HG03060 (cell line): Measurements from ENCODE around the gene PCDH1.
"Not testable (repeated sequence)": the region's sequence is repeated elsewhere in the genome, so short reads cannot be mapped to it uniquely, and the experiment has no call there.

Experiments
- ATAC-seq: cut with Tn5 transposase; IDR thresholded peaks from one replicate; pipeline ENCODE4 v1.9.1; 2021; ENCODE audit warnings: low read depth, moderate number of reproducible peaks; ENCODE audit not compliant: unreplicated experiment

The PCDH1 gene

DNA sequence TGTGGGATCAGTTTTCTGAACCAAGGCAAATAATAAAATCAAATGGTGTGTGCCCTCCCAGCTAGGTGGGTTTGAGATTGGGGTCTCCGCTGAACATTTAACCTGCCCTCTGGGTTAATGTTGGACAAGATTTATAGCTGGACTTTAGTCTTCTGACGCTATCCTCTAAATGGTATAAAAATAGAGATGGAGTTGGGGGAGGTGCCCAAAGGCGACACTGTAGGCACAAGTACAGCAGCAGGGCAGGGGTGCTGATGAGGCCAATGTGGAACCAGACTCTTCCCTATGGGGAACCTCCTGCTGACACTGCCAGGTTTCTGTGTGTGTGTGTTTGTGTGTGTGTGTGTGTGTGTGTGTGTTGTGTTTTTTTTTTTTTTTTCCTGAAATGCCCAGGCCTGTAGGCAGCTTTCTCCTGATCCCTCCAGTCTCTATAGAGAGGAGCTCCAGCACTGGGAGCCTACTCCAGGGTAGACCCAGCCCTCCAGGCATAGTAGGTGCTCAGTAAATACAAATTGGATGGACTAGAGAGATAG is 37.9 kb downstream of the PCDH1 start:
- no peak for ATAC-seq

DNA sequence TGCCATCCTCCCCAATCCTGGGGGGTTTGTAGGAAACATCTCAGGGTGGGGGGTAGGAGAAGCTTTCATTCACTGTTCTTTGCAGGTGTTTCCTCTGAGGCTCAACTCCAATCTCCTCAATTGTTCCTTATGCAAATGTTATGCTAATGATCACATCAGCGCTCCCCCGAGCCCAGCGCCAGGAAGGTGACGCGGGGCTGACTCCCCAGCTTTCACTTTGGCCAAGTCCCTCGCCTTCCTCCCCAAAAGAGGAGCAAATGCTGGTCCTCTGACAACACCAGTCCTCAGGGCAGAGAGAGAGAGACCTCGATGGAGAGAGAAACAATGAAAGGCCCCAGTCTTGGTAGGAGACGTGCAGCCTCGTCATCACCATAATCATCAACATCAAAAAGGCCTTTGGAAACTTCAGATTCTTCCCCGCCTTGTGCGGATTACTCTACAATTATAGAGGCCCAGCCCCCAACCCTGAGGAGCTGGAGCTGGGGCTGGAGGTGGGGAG is 39.1 kb downstream of the PCDH1 start:
- no peak for ATAC-seq

DNA sequence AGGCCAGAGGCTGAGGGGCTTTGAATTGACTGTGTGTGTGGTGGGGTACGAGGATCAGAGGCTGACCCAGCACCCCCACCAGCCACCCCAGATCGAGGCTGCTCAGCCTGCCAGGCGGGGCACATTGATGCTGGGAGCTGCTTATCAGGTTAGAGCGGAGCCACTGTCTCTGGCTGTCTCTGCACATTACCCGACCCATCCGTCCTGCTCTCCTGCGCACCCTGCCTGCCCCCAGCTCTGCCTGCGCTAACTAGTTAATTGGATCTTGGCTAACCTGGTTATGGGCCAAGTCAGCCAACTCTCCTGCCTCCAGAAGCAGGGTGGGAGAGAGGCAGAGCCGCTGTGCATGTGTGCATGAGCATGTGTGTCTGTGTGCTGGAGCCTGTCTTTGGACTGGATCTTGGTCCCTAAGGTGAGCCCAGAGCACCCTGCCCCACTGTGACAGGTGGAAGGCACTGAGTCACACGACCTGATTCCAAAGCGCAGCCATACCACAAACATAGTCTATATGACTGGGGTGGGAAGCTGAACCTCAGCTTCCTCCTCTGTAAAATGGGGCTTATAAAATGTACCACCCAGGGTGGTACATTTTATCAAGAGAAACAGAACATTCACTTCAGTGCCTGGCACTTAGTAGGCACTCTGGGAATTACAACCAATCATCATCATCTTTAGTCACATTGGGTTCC is 39.7 kb downstream of the PCDH1 start:
- ATAC-seq, result no peak

DNA sequence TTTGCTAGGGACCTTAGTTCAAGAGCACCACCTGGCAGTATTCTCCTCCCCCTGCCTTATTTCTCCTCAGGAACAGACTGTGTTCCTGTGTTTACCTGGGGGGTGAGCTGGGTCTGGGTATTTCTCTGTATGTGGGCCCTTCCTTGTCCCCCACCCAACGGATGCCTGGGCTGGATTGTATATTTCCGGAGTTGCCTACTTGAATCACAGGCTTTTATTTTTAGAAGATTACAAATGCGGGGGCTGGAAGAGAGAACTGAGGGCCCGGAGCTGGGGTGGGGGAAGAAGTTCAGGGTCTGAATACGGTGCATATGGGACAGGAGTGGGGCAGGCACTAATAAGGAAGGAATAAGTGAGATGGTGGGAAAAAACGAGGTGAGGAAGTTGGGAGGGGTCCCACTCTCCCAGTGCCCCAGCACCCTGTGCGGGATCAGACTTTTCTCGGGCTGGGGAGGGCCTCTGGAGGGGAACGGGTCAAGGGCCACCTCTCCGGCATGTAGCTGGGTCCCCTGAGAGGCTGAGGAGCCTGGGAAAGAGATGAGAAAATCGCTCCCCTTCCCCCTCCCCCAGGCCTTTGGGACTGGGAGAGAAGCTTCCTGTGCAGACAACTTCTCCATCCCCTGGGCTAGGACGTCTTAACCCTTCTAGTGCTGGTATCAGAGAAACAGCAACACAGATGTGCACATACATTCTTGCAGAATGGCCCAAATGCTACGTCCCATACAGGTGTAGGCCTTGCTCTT is 42.1 kb downstream of the PCDH1 start:
- no peak for ATAC-seq

DNA sequence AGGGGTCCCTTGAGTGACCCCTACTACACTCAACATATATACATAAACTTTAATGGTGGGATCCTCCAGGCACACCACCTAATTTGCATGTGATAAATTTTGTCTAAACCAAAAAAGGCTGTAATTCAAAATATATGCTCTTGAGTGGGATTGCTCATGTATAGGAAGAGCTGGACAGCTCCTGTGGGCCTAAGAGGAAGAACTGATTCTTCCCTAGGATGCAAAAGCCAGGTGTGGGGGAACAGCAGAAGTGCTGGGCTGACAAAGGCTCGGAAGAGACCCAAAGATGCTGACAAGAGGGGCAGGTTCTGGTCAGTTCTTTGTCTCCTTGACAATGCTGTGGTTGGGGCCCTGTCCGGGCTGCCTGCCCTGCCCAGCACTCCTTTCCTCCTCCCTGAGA is 43.9 kb downstream of the PCDH1 start:
- ATAC-seq, result no peak

DNA sequence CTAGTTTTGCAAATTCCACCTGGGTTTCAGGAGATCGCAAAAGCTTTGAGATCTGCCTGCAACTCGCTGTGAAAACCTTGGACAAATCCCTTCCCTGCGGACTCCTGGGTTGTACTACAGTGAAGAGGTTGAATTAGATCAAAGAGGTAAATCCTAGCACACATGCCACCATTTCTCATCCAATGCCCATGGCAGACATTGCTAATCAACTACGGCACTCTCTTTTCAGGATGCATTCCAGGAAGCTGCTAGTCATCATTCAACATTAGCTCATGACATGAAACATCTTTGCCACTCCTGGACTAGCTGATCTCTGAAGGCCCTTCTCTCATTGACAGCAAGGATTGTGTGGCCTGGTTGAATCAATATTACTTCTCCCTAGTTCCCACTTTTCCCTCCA is 46.1 kb downstream of the PCDH1 start:
- ATAC-seq, result no peak

DNA sequence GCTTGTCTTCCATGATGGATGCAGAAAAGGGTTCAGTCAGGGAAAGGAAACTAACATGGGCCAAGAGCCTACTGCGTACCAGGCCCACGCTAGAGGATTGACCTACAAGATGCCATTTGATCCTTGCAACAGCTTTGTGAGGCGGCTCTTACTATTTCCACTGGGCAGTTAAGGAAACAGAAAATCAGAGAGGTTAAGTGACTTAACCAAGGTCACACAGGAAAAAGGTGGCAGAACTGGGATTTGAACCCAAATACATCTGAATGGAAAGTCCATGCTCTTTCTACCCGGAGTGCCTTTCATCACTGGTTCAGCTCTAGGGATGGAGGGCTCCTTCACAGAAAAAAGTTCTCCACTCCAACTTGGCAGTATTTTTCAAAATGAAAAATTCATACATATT is 50.0 kb downstream of the PCDH1 start:
- ATAC-seq, result no peak

DNA sequence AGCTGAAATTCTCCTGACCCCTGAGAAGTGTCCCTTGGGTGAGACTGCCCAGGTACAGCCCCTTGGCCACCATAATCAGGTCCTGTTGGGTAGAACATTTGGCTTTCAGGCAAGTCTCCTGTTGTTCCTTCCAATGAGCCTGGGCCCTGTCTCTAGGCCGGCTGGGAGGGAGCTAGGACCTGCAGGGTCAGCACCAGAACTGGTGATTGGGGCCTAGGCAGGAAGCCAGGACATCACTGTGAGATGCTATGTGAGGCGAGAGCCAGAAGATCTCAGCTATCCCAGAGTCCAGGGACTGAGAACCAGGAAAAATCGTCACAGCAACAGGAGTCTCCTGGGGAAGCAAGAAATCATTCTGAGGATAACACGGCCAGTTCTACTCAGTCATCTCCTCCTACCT is 51.5 kb downstream of the PCDH1 start:
- no peak for ATAC-seq

DNA sequence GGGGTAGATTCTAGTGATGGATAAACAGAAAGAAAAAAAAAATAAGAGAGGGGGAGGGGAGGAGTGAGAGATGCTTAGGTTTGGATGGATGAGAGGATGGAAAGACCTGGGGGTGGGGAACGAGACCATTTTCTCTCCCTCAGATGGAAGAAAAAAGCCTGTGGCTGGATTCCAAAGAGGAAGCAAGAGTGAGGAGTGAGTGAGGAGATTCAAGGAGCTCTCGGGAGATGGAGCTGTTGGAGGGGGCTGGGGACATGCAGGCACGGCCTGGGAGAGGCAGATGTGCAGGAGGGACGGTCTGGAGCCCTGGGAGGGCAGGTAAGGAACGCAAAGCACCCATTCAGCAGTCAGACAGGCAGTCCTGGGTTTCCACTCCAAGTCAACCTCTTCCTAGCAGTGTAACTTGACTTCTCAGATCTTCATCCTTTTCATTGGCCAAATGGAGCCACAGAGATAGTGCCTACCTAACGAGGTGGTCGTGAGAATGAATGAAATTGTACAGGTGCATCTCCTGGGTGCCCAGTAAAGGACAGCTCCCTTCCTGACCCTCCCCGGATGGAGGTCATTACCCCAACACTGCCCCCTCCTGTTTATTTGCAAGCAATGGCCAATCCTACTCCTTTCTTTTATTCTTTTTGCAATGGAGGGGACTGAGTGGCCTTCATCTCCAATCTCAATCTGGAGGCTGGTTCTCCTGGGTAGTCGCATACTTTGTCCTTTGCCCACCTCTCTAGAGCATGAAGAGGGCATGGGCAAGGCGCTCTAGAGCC is 52.2 kb downstream of the PCDH1 start:
- ATAC-seq, result no peak

DNA sequence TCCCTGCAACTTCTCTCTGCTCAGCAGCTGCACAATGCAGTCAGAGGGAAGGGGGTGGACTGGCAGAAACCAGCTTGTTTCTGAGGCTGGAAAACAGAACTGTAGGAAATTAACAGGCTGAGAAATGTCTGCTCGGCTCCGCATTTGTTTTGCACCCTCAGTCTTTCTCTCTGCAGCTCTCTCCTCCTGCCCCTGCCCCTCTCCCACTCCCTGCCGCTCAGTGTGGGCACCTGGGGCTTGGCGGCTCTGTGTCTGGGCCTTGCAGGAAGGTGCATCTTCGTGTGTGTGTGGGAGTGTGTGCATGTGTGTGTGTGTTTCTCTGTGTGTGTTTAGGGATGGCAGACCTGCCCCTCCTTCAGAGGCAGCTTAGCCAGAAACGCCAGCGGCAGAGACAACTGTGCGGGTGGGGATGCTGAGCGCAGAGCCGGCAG is 53.0 kb downstream of the PCDH1 start:
- ATAC-seq, result no peak

DNA sequence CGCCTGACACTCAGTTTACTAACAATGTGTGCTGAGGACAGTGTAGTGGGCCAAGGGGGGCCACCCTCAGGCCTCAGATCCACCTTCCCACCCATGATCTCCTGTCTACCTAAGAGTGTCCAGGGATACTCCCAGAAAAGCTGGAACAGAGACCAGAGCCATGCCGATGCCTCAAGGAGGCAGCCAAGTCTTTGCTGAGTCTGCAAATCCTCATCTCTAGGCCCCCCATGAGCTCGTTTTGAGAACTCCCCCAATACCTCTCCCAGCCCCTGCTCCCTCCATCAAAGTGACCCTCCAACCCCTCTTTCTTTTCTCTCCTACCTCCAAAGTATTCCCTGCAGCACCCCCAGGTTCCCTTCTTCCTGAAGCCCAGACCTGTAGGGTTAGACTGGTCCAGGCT is 53.5 kb downstream of the PCDH1 start:
- ATAC-seq, result no peak

DNA sequence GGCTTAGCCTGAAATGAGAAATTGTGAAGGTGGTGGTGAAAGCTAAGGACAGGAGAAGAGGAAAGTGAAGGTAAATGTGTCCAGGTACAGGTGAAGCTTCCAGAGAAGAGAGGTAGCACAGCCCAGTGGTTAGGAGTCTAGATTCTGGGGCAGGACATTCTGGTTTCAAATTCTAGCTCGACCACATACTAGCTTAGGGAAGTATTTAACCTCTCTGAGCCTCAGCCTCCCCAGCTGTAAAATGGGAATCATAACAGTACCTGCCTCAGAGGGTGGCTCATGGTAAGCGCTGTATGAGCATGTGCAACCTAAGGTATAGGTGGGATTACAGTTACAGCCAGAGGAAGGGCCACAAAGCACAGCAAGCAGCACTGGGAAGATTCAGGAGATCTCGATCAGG is 55.2 kb downstream of the PCDH1 start:
- ATAC-seq, result no peak

DNA sequence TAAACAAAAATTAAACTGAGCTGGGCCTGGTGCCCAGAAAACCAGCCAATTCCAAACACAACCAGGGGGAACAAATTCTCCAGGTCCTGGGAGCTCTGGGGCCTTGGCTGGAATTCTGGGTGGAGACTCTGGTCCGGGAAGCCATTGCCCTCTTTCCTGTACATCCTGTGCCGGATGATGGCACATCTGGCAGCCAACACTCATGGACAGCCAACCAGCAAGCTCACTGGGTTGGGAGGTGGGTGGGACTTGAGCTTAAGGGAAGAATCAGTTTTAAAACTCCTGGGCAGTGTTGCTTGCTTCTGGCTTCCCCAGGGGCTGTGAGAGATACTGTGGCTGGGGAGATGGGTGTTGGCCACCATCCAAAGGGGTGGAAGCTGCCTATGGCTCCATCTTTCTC is 56.1 kb downstream of the PCDH1 start:
- ATAC-seq, result no peak

DNA sequence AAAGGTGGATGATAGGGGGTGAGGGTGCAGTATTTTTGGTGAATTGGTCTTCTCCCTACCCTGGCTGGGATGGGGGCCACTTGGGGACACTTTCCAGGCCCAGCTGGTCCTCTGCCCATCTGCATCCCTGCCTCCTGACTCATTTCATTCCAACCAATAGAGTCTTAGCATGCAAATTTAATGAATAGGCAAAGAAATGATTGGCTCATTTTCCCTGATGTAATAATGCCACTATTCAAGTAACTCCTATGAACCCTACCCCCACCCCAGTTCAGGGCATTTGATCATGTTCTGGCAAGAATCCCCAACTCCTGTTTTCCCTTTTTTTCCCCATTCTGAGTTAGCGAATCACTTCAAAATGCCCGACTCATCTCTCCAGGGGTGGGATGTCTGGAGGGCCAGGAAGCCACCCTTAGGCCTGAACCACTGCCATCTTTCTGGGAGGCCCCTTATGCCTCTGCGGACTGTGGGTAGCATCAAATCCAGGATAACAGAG is 56.7 kb downstream of the PCDH1 start:
- no peak for ATAC-seq

DNA sequence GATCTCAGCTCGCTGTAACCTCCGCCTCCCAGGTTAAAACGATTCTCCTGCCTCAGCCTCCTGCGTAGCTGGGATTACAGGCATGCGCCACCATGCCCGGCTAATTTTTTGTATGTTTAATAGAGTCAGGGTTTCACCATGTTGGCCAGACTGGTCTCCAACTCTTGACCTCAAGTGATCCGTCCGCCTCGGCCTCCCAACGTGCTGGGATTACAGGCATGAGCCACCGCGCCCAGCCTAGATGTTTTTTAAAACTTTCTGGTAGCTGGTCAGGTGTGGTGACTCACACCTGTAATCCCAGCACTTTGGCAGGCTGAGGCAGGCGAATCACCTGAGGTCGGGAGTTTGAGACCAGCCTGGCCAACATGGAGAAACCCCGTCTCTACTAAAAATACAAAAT is 57.5 kb downstream of the PCDH1 start:
- ATAC-seq, result not testable (repeated sequence)

DNA sequence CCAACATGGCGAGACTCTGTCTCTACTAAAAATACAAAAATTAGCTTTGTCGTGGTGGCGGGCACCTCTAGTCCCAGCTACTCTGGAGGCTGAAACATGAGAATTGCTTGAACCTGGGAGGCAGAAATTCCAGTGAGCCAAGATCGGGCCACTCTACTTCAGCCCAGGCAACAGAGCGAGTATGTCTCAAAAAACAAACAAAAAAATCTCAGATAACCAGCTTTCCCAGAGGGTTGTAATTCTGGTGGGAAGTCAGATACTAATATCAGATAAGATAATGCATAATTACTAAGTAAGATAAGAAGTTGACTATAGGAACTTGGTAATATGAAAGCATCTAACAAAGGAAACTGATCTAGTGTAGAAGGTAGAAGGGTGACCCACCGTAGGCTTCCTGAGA is 60.6 kb downstream of the PCDH1 start:
- ATAC-seq, result no peak

DNA sequence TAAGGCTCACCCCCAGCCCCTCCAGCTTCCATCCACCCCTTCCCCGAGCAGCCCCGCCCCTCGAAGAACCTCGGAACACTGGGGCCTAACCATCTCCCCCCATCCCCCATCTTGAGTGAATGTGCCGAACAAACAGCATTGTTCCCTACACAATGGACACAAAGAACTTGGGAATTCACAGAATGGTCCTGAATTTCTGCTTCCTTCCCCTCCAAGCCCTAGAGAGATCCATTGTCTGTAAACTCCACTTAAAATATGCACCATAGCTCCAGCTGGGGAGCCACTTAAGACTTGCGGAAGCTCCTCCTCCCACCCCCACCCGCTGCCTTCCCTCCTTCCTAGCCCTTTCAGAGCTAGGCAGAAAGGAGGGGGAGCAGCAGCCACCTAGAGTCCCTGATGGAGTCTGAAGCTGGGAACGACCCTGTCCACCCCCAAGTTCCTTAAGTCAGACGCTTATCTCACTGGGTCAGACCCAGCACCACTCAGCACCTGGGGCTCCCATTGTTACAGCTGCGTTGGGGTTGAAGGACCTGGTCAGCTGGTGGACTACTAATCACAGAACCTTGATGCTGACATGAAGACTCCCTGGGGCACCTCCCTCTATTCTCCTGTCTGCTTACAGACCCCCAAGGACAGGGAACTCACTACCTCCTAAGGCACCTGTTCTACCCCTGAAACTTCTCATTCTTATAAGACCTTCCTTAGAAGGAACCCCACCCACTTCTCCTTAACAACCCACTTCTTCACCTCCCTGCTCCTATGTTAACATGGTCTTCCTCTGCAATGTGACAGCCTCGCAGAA is 61.4 kb downstream of the PCDH1 start:
- no peak for ATAC-seq

DNA sequence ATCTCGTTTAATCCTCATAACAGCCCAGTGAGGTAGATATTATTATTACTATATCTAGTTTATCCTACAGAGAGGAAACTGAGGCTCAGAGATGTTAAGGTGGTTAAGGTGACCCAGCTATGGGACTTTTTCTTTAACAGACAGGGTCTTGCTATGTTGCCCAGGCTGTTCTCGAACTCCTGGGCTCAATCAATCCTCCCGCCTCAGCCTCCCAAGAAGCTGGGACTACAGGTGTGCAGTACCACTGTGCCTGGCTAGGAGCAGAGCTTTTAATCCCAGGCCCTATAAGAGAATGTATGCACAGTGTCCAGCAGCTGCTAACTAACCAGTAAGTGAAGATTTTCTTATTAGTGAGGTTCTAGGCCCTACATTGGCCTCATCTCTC is 62.4 kb downstream of the PCDH1 start:
- ATAC-seq, result no peak

DNA sequence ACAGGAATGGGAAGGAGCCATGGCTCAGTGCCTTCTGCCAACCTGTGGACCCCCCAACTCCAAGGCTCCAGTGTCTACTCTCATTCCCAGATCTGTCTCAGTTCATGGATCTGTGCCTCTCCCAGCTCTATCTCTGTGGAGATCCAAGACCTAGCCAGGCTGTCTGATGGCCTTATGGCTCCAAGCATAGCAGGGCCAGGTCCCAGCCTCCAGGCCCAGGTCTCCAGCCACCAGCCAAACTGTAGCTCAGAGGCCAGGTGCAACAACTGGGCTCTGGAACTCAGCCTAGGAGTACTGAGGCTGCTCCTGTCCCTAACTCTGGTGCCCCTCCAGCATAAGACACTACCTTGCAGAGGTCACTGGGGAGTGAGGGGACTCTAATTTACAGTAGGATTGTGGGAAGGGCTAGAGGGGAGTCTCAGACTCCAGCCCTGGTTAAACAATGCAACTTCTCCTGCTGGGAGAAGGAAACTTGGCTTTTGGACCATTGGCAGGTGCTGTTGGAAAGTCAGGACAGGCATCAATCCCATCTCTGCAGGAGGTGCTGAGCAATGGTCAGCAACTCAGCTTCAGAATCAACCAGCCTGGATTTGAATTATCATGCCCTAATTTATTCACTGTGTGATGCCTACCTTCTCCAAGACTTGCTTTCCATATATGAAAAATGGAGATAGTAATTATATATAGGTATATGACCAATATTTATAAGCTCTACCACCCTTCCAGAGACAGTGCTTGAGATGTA is 63.0 kb downstream of the PCDH1 start:
- ATAC-seq, result no peak
